Activated CD8-positive, alpha-beta memory T cell treated with anti-CD3 and anti-CD28 coated beads, Interleukin-2, amount 50 U/mL, for 48 hours (primary cell): ENCODE measurements around the gene PEX16.
"Not testable (repeated sequence)": the region's sequence is repeated elsewhere in the genome, so short reads cannot be mapped to it uniquely, and the experiment has no call there.

Experiments
- DNase-seq: peaks from one replicate; pipeline ENCODE4 v3.0.0-alpha.2; 2020

The PEX16 gene

DNA sequence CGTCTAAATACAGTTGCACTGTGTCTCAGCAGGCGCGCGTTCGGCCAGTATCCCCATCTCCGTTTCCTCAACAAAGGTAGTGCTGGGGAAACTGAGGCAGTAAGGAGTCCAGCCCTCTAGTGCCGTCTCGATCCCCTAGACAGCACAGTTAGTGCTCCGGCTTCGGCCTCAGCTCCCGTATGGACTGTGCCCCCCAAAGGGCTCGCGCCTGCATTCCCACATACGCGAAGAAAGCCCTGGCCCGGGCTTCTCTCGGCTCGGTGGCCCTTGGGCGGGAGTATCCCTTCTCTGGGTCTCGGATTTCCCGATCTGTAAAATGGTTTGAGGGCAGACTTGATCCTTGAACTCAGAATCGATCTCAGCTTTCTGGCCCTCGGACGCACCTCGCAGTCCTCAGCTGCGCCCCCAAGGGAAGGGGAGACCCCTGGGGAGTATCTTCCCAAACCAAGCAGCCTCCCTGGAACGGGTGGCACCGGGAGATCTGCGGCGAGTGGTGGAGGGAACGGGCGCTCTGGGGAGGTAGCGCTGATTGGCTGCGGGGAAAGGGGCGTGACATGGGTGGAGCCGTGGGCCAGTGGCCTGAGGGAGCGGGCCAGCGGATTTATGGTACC lies 759 bp upstream of the PEX16 start:
- DNase-seq = peak; percentile 83

DNA sequence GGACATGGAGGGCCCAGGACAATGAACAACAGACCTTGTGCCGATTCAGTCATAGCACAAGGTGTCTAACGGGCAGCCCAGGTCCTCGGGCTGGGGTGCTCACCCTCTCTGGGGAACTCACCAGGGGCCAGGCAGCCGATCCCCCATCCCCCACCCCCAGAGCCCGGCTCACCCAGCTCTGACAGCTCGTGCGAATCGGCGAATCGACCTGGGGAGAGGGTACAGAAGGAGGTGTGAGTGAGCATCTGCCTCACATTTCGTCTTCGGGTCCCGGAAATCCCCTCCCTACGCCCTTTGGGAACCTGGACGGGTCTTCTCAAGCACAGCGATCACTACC lies 423 bp downstream of the PEX16 start:
- DNase-seq = peak; percentile 63

DNA sequence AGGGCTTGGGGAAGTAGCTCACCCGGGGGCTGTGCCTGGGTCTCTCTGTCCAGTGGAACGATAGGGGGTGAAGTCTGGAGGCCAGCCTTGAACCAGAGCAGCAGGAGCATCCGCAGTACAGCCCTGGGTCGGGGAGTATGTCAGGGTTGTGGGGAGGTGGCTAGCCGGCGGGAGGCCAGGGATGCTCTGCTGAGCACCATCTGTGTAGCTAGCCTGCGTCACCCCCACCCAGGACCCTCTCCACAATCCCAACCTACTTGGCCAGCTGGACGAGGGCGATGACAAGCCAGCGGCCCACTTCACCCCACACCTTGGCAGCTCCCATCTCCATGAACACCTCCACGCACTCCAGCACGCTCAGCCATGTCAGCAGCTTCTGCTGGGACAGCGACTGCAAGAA lies 2.2 kb downstream of the PEX16 start:
- no peak for DNase-seq

DNA sequence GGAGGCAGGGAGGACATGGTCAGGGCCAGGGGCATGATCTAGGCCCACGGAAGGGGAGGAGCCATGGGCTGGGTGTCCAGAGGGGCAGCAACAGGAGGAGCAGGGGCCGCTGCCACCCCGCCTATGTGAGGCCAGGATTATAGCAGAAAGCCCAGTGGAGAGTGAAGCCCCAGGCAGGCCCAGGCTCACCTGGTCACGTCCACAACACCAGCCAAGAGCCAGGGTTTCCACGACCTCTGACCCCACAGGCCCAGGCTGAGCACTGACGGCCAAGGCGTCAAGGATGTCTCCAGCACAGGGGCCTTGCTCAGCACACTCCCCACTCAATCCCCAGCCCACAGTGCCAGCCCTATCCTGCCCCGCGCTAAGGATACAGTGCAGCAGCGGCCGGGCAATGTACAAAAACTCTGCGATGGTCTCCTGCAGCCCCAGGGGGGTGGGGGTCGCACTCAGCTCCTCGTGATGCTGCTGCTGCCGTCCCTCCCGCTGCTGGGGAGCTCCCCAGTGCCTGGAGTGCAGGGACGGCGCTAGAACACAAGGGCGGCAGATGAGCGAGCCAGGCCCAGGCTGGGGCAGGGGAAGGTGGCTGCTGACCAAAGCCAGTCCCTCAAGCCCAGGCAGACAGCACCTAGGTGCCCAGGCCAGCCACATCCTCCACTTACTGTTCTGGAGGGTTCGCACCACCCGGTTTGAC lies 3.6 kb downstream of the PEX16 start:
- DNase-seq = no peak

DNA sequence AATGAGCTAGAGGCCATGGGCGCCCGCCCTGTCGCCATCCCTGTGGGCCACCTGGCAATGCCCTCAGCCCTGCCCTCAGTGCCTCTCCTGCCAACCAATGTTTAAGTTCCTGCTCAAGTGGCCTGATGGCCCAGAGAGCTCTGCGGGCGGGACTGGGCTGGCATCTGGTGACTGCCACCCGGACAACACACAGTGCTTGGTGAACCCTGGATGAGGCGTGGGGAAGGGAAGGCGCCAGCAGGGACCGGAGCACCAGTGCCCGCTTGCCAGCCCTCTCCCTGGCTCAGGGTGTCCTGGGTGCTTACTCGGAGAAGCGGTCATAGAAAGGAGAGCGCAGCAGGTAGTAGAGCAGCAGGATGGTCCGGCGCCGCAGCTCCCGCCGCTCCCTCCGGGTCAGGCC lies 4.2 kb downstream of the PEX16 start:
- DNase-seq = no peak

DNA sequence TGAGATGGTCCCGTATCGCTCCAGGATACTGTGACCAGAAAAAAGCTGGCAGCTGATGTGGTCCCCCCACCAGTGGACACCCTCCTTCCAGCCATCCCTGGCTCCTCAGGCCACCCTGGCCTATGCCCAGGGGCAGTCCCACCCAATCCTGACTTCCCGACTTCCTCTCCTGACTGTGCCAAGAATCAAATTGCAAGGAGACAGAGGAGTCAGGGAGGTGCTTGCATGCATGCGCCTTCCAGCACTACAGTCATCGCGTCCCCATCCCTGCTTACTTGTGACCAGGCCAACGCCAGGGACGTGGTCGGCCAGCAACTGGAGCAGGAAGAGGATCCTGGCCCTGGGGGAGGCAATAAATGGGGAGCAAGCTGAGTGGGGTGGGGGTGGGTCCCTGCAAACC lies 7.1 kb downstream of the PEX16 start:
- DNase-seq = no peak

DNA sequence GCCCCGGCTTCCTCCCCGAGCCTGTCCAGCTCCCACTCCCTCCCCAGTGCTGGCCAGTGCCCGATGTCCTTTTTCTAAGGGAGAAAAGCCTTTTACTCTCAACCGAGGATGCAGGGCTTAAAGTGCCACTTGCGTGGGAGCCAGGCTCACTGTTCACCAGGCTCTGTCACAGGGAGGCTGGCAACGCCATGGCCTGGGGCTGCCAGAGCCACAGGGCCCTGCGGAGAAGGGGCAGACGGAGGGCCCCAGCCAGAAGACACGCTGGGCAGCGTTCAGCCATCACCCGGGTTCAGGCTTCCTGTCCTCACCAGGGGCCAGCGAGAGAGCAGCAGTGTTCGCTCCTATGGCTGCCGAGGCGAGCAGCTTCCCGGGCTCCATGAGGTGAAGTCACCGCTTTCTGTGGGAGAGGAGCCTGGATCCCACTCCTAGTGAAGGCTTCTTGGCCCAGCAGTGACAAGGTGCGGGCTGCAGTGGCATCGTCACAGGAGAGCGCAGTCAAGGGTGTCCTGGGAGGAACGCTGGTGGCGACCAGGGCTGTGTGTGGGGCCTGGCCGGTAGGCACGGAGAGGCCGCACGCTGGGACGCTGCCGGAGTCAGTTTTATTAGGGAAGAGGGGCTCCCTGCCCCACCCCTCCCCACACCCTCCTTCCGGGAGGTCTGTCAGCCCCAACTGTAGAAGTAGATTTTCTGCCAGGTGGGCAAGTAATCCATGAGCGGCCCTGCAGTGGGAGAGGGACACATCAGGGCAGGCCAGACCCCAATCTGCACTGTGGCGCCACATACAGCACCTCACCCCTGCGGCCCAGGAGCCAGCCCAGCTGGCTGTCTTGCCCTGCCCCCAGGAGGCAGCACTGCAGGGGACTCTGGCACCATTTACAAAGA lies 7.8 kb downstream of the PEX16 start:
- no peak for DNase-seq

DNA sequence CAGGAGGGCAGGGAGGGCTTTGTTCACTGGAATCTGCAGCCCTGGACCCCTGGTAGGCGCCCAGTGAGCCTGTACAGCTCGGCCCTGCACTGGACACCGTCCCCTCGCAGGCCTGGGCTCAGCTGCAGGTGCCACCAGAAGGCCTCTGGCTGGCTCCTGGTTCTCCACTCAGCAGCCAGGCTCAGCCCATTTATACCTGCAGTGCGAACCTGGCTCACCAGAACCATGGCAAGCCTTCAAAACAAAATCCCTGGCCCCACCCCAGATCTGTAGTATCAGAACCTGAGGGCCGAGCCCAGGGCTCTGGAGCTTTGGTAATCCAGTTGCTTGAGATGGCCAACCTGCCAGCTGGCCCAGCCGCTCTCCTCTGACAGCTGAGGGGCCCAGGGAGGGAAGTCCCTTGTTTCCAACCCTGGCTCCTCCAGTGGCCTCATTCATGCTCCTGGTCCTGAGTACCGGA lies 9.7 kb downstream of the PEX16 start:
- no peak for DNase-seq

DNA sequence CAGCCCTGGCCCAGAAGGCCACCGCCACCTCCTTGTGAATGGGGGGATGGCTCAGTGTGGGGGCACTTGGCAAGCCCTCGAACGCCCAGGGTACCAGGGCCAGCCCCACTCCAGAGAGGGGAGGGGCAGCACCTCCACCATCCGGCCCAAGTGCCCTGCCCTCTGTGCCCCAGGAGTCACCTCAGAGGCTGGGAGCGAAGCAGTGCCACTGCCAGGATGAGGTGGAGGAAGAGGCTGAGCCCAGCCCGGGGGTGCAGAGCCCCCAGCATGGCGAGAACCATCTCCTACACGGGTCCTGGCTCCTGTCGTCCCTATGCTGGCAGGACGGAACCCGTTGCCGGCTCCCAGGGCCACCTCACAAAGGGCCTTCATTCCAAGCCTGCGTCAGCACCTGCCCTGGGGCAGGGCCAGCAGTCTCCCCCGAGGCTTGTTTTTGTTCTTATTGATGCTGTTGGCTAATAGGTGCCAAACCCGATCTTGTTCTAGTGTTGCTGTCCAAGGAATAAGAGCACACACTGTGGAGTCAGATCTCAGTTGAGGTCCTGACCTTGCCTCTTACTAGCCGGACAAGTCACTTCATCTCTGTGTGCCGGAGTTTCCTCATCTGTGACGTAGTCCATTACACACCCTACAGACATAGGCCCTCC lies 10.6 kb downstream of the PEX16 start, which contains the start of gene FREY1:
Gene FREY1 (minus strand): TSS at position 307 of the 647 bp plus-strand sequence. CDS start 26 bp downstream, at position 281.
- no peak for DNase-seq

DNA sequence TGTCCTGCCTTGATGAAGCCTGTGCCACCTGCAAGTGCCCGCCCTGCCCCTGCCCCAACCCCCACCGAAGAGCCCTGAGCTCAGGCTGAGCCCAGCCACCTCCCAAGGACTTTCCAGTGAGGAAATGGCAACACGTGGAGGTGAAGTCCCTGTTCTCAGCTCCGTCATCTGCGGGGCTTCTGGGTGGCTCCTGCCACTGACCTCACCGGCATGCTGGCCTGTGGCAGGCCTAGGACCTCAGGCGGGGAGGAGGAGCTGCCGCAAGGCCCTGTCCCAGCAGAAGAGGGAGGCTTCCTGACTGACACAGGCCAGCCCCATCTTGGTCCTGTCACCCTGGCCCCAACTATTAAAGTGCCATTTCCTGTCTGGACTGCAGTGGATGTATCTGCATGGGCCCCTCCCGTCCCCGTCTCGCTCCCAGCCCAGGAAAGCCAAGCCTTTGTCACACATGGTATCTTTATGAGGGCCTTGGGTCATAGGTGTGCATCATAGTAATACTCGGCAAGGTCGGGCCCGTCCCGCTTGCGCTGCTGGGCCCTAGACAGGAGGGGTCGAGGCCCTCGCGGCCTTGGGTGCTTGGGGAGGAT lies 11.5 kb downstream of the PEX16 start:
- DNase-seq = no peak

DNA sequence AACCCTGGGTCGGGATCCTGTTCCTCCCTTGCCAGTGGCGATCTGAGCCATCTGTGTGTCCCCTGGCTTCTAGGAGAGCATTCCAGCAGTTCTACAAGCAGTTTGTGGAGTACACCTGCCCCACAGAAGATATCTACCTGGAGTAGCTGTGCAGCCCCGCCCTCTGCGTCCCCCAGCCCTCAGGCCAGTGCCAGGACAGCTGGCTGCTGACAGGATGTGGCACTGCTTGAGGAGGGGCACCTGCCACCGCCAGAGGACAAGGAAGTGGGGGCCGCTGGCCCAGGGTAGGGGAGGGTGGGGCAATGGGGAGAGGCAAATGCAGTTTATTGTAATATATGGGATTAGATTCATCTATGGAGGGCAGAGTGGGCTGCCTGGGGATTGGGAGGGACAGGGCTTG lies 12.1 kb downstream of the PEX16 start:
- DNase-seq = not testable (repeated sequence)

DNA sequence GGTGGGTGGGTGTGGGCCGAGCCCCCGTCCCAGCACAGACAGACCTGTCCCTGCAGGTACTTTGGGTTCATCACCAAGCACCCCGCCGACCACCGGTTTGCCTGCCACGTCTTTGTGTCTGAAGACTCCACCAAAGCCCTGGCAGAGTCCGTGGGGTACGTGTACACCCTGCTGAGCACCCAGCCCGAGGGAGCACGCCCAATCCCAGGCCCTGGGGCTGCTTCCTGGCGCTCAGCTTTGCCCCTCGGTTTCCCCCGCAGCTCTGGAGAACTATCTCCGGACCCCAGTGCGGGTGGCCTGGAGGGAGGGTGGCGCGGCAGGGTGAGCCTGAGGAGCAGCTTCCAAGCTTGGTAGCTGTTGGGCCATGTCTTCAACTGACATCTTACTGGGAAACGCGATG lies 12.6 kb downstream of the PEX16 start:
- DNase-seq = no peak

DNA sequence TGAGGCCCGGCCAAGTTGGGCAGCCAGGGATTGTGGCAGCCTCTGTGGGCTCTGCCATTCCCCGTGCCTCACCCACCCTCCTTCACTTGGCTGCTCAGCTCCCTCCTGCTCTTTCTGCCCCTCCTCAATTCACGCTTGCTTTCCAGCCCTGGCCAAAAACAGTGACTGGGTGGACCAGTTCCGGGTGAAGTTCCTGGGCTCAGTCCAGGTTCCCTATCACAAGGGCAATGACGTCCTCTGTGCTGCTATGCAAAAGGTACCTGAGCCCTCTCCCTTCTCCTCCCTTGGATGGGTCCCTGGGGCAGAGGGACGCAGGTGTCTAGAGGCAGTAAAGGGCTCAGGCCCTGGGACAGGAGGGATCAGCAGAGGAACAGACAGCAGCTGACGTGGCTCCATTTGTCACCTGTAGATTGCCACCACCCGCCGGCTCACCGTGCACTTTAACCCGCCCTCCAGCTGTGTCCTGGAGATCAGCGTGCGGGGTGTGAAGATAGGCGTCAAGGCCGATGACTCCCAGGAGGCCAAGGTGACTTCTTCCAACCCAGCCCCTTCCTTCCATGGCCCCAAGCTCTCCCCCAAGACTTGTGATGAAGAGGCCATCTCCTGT lies 13.3 kb downstream of the PEX16 start:
- DNase-seq = no peak

DNA sequence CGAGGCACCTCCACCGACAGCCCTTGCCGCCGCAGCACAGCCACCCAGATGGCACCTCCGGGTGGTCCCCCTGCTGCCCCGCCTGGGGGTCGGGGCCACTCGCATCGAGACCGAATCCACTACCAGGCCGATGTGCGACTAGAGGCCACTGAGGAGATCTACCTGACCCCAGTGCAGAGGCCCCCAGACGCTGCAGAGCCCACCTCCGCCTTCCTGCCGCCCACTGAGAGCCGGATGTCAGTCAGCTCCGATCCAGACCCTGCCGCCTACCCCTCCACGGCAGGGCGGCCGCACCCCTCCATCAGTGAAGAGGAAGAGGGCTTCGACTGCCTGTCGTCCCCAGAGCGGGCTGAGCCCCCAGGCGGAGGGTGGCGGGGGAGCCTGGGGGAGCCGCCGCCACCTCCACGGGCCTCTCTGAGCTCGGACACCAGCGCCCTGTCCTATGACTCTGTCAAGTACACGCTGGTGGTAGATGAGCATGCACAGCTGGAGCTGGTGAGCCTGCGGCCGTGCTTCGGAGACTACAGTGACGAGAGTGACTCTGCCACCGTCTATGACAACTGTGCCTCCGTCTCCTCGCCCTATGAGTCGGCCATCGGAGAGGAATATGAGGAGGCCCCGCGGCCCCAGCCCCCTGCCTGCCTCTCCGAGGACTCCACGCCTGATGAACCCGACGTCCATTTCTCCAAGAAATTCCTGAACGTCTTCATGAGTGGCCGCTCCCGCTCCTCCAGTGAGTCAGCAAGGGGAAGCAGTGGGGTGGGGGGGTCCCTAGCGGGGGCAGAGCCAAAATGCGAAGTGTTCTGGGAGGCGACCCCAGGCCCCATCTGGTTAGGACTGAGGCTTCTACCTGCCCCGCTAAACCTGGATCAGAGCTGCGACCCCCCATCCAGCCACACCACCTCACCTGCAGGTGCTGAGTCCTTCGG lies 15.0 kb downstream of the PEX16 start:
- DNase-seq = no peak

DNA sequence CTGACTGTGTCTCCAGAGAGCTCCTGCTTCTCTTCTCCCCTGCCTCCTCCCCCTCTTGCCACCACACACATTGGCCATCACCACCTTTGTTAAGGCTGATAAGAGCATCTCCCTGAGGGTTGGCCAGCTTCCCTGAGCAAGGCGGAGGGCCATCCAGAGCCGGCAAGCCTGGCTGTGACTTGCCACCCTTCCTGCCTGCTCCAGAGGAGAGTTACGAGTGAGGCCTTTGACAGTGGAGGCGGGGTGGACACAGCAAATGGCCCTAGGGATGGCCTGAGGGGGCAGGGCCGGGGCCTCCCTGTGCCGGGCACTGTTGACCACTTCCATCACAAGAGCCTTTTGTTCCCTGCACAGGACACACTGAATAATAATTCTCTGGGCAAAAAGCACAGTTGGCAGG lies 16.1 kb downstream of the PEX16 start:
- no peak for DNase-seq

DNA sequence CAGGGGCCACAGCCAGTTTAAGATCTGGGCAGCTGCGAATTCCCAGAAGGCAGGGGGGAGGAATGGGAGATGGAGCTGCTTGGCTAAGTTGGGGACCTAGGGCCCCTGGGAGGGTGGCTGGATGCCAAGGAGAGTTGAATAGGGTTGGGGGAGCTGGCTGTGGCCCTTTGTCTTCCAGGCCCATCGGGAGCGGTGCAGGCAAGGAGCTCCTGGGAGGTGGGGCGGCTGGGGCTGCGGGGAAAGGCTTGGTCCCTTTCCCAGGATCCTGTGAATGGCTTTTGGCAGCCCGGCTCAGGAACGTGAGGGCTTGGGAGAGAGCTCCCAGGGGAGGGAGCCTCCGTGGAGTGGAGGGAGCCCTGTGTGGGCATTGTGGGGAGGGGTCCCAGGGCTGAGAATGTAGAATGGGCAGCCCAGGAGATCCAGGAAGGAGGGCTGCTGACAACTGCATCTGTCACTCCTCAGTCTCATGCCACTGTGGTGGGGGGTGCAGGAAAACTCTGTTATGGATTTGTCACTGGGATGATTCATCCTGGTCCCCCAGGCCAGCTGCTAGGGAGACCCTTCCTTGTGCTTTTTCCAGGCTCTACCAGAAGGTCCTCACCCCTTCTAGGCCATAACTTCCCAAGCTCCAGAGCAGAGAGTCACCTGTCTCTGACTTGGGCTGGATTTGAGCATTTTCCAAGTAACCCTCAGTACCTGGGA lies 16.6 kb downstream of the PEX16 start:
- DNase-seq = no peak

DNA sequence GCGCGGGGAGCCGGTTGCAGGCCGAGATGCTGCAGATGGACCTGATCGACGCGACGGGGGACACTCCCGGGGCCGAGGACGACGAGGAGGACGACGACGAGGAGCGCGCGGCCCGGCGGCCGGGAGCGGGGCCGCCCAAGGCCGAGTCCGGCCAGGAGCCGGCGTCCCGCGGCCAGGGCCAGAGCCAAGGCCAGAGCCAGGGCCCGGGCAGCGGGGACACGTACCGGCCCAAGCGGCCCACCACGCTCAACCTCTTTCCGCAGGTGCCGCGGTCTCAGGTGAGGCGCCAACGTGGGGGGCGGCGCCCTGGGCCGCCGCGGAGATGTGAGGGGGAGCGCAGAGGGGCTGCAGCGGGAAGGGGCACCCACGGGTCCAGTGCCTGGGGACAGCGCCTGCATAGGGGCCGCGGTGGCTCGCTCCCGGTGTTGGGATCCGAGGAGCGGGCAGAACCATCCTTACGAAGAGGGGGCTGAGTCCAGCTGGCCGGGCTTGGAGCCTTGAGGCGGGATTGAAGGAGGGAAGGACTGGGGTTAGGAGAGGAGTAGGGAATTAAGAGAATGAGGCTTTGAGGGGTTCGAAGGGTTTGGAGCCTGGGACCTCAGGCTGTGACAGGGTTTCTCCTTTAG lies 17.4 kb downstream of the PEX16 start:
- not testable (repeated sequence) for DNase-seq

DNA sequence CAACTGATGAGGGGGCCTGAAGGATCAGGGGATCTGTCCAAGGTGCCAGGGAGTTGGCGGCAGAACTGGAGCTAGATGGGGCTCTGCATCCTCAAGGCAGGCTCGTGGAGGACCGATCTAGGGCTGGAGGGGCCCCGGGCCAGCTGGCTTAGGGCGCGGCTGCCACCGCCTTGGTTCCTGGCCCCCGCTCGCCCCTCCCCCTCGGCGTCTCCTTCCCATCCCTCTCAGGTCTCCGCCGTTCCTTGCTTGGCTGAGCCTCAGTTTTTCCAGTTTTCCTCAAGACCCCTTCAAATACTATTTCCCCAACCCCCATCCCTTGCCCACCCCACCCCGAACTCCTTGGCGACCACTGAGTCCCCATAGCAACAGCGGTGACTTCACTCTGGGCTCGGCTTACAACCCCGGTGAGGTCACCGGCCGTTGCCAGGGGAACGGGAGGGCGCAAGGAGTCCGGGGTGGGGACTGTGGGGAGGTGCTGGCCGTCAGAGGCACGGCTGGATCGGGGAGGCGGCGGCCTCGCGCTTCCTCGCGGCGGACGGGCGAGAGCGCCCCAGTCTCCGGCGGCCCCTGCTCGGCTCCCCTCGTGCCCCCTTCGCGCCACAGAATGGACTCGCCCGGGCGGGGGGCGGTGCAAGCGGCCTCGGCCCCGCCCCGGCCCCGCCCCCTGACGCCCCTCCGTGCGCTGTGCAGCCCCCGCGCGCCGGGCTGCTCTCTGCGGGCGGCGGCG lies 18.1 kb downstream of the PEX16 start:
- DNase-seq = peak; percentile 87

DNA sequence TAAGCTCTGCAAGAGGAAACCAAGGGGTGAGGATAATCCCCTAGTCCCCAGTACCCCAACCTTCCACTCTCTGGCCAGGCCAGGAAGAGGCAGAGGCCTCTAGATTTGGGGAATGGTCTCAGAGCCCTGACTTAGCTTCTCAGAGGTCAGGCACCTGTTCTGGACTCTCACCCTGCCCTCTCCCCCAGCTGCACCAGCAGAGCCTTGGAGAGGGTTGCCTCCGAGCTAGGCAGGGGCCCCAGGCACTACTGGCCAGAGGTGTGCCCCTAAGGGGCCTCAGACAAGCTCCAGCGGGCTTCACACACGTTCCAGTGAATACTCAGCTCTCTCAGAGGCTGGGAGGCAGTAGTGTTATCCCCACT lies 18.6 kb downstream of the PEX16 start:
- no peak for DNase-seq

DNA sequence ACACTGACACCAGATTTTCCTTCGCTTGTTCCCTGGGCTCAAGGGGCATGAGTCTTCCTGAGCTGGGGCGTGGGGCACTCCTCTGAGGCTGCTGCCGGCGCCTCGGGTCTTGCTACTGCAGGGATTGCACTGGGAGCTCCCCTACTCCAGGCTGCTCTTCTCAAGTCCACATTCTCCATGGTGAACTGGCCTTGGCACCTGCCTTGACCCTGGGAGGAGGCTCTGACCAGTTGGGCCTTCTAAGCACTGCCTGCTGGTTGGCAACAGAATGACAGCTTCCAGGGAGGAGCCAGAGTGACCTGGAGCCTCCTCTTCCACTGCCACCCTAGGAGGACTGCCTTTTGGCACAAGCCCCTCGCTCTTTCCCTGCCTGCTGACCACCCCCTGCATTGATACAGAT lies 20.1 kb downstream of the PEX16 start:
- no peak for DNase-seq
